Keratinocyte (primary cell): ENCODE results near the gene ARFIP1. TPM values are rescaled to one million over a fixed set of nuclear protein-coding genes. Genes with fewer than 3 reads are reported as not detected.
A peak's percentile ranks its signal among the peaks of the same experiment; 100 is the strongest.

ENCODE experiments used
- DNase-seq: peaks from one replicate; pipeline ENCODE4 v3.0.0-alpha.2; 2011; ENCODE audit warnings: low read depth, missing footprints, low spot score
- FAIRE-seq: peaks from 2 replicates; lab custom pipeline; 2011; peaks lifted over from hg19 to GRCh38; lab: Jason Lieb, UNC
- H2AFZ ChIP-seq: 2 replicates; pipeline ENCODE4 v1.6.0; 2012; ENCODE audit warnings: low read length, control low read depth, inconsistent platforms; ENCODE audit not compliant: control insufficient read depth
- H3K27ac ChIP-seq: 2 replicates; pipeline ENCODE4 v1.5.1; 2011; ENCODE audit warnings: low read length; ENCODE audit not compliant: control insufficient read depth, insufficient read depth
- H3K27me3 ChIP-seq: 3 replicates; pipeline ENCODE4 v1.6.0; 2011; ENCODE audit warnings: low read length; ENCODE audit not compliant: control insufficient read depth, insufficient read depth; ENCODE audit errors: extremely low read depth
- H3K36me3 ChIP-seq, 2 experiments: 2 replicates in 1 of 2; 3 replicates in 1 of 2; pipeline ENCODE4 v1.5.1; 2011; ENCODE audit warnings: low read length in 2 of 2, mild to moderate bottlenecking in 1 of 2; ENCODE audit not compliant: control insufficient read depth in 2 of 2, insufficient read depth in 2 of 2; ENCODE audit errors: extremely low read depth in 1 of 2
- H3K4me1 ChIP-seq: 3 replicates; pipeline ENCODE4 v1.5.1; 2011; ENCODE audit warnings: low read length; ENCODE audit not compliant: control insufficient read depth, insufficient read depth; ENCODE audit errors: extremely low read depth
- H3K4me2 ChIP-seq: 3 replicates; pipeline ENCODE4 v1.6.0; 2011; ENCODE audit warnings: low read depth, low read length; ENCODE audit not compliant: control insufficient read depth, insufficient read depth; ENCODE audit errors: extremely low read depth
- H3K4me3 ChIP-seq, 3 experiments: fragments of 200-600 bp in 1 of 3; sonication (generic) in 1 of 3; 2 replicates in 2 of 3; 3 replicates in 1 of 3; pipeline ENCODE4 v1.5.1; 2011 to 2016; ENCODE audit warnings: low read length in 3 of 3, mild to moderate bottlenecking in 3 of 3, control low read depth in 2 of 3, inconsistent platforms in 1 of 3, low read depth in 1 of 3, mixed read lengths in 1 of 3, mixed run types in 1 of 3, moderate library complexity in 1 of 3; ENCODE audit not compliant: control insufficient read depth in 2 of 3, insufficient read depth in 2 of 3; ENCODE audit errors: extremely low read depth in 1 of 3
- H3K79me2 ChIP-seq: 2 replicates; pipeline ENCODE4 v1.6.0; 2012; ENCODE audit warnings: low read length; ENCODE audit not compliant: control insufficient read depth, insufficient read depth
- H3K9ac ChIP-seq: 3 replicates; pipeline ENCODE4 v1.6.0; 2011; ENCODE audit warnings: low read length; ENCODE audit not compliant: control insufficient read depth, insufficient read depth; ENCODE audit errors: extremely low read depth
- H3K9me1 ChIP-seq: 3 replicates; pipeline ENCODE4 v1.6.0; 2011; ENCODE audit warnings: low read length; ENCODE audit not compliant: control insufficient read depth, insufficient read depth; ENCODE audit errors: extremely low read depth
- H3K9me3 ChIP-seq: 2 replicates; pipeline ENCODE4 v1.5.1; 2012; ENCODE audit warnings: low read depth, low read length; ENCODE audit not compliant: control insufficient read depth
- H4K20me1 ChIP-seq: 3 replicates; pipeline ENCODE4 v1.6.0; 2011; ENCODE audit warnings: low read length; ENCODE audit not compliant: control insufficient read depth, insufficient read depth; ENCODE audit errors: extremely low read depth
- CTCF ChIP-seq, 3 experiments: IDR thresholded peaks in 1 of 3; conservative IDR thresholded peaks in 1 of 3; optimal IDR thresholded peaks in 1 of 3; 2 replicates in 2 of 3; 3 replicates in 1 of 3; pipeline versions ENCODE3 to v1.5.1; 2011; ENCODE audit warnings: low read length in 3 of 3, mild to moderate bottlenecking in 3 of 3, moderate library complexity in 2 of 3, control low read depth in 1 of 3, inconsistent platforms in 1 of 3; ENCODE audit not compliant: insufficient read depth in 2 of 3; ENCODE audit errors: extremely low read depth in 1 of 3
- EZH2 ChIP-seq: IDR thresholded peaks from one replicate; pipeline ENCODE4 v1.6.1; 2012; ENCODE audit warnings: inconsistent platforms, mild to moderate bottlenecking, low read length, moderate library complexity
- dilution Hi-C: fragments of 300-500 bp; cut with MboI; formaldehyde crosslinking; loops from one replicate; pipeline ENCODE4 v1.7.0; 2020; ENCODE audit warnings: low sequenced_read_pairs; ENCODE audit not compliant: extremely low pct_ligation_motif_present
- polyA minus RNA-seq, 3 experiments: library from RNA; depleted of rRNA, polyadenylated mRNA; stranded (reverse); fragments of >200 nt; gene quantifications; 1 replicate in 1 of 3; 2 replicates in 1 of 3; 3 replicates in 1 of 3; pipeline ENCODE4 v1.2.3, GENCODE V29; 2011
- polyA plus RNA-seq, 5 experiments: library from polyadenylated mRNA; depleted of rRNA in 3 of 5; stranded (reverse) in 3 of 5; stranded (forward) in 1 of 5; unstranded in 1 of 5; fragments of >200 nt; gene quantifications; 1 replicate in 1 of 5; 2 replicates in 3 of 5; 3 replicates in 1 of 5; pipeline versions ENCODE4 v1.2.1 to v1.2.3, GENCODE V29; 2011 to 2012; ENCODE audit warnings: missing spikeins in 2 of 5, low read depth in 1 of 5, low replicate concordance in 1 of 5

The ARFIP1 gene, protein sequence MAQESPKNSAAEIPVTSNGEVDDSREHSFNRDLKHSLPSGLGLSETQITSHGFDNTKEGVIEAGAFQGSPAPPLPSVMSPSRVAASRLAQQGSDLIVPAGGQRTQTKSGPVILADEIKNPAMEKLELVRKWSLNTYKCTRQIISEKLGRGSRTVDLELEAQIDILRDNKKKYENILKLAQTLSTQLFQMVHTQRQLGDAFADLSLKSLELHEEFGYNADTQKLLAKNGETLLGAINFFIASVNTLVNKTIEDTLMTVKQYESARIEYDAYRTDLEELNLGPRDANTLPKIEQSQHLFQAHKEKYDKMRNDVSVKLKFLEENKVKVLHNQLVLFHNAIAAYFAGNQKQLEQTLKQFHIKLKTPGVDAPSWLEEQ
- 23.5 to 44.4 TPM (median 28.2 TPM) in 3 replicates for polyA plus RNA-seq
- polyA plus RNA-seq (2011; ENCODE audit: low read depth), result 13.7 TPM
- polyA plus RNA-seq (2011; cell fraction: cytosol; rRNA removed), result 18.6 and 35.5 TPM in 2 replicates
- 34.0 and 42.9 TPM in 2 replicates for polyA plus RNA-seq (2011; cell fraction: nucleus; rRNA removed)
- polyA plus RNA-seq (2012; ENCODE audit: low replicate concordance), result 22.1 and 24.0 TPM in 2 replicates
- polyA minus RNA-seq, result 5.1 to 23.7 TPM (median 18.7 TPM) in 3 replicates
- polyA minus RNA-seq (2011; cell fraction: cytosol; rRNA and poly(A)+ RNA removed), result 25.3 TPM
- 20.8 and 45.2 TPM in 2 replicates for polyA minus RNA-seq (2011; cell fraction: nucleus; rRNA and poly(A)+ RNA removed)

GRCh38 chr4:152779513-152780266 lies at the start of gene ARFIP1, which contains the start of gene TIGD4:
TSS of gene ARFIP1 (plus strand) at chr4:152779954. CDS start at chr4:152829634, 49,680 bp downstream.
TSS of gene TIGD4 (minus strand) at chr4:152779730. CDS start at chr4:152771004, 8,726 bp downstream.
- Histone ChIP-seq H3K27ac (peak within 1 kb of the TSS; percentile 87), H3K9me3 (no peaks in the 10 kb centered on the region), H3K9me1 (peaks cover 2% of the 10 kb centered on the region), H3K36me3 (no peaks in the 10 kb centered on the region), H3K27me3 (no peaks in the 10 kb centered on the region), H3K4me1 (peaks cover 23% of the 10 kb centered on the region), H3K4me2 (peak within 1 kb of the TSS; percentile 98), H2AFZ (peak within 1 kb of the TSS; percentile 98), H4K20me1 (no peaks in the 10 kb centered on the region), H3K79me2 (peaks cover 46% of the 10 kb centered on the region), H3K4me3 (peak within 1 kb of the TSS; percentile 75 to 94 (median 90)), H3K9ac (peak within 1 kb of the TSS; percentile 83)
- peak; percentile 54 for DNase-seq
- dilution Hi-C loops, result no loop called here
- FAIRE-seq, result peak; percentile 94
- TF ChIP-seq EZH2 (no peak), CTCF (optimal IDR thresholded peaks at IDR 0.05 in 1 of 3, IDR thresholded peaks at IDR 0.05 in 1 of 3, conservative IDR thresholded peaks at IDR 0.05 in 1 of 3; ENCODE audit: extremely low read depth in 1 of 3, insufficient read depth in 2 of 3, low read length in 3 of 3) (peak; percentile 5 to 30 (median 13))

DNA sequence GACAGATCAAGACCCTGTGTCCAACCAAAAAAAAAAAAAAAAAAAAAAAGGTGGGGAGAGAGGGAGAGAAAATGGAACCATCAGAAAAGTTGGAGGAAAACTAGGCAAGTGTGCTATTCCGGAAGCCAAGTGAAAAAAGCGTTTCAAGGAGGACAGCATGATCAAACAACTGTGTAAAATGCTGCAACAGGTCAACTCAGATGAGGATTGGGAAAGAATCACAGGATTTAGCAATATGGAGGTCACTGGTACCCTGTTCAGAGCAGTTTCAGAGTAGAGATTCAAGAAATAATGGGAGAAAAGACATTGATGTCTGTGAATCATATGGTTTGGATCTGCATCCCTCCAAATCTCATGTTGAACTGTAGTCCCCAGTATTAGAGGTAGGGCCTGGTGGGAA lies 47.8 kb upstream of the ARFIP1 start:
- H3K9me3 ChIP-seq, result no peaks in the 10 kb centered on the region
- no peak overlapping the region for H3K4me2 ChIP-seq
- no peaks in the 10 kb centered on the region for H3K9me1 ChIP-seq
- no peak for FAIRE-seq
- peaks cover 7% of the 10 kb centered on the region for H3K4me1 ChIP-seq
- H3K27ac ChIP-seq, result no peak overlapping the region
- DNase-seq, result no peak
- no peak overlapping the region for H3K4me3 ChIP-seq
- dilution Hi-C loops, result no loop called here
- H4K20me1 ChIP-seq, result no peaks in the 10 kb centered on the region
- no peaks in the 10 kb centered on the region for H3K27me3 ChIP-seq
- H2AFZ ChIP-seq, result no peak overlapping the region
- no peak for TF ChIP-seq CTCF (optimal IDR thresholded peaks at IDR 0.05 in 1 of 3, IDR thresholded peaks at IDR 0.05 in 1 of 3, conservative IDR thresholded peaks at IDR 0.05 in 1 of 3; ENCODE audit: extremely low read depth in 1 of 3, insufficient read depth in 2 of 3, low read length in 3 of 3)
- no peak for TF ChIP-seq EZH2
- no peak overlapping the region for H3K9ac ChIP-seq
- no peaks in the 10 kb centered on the region for H3K79me2 ChIP-seq
- no peaks in the 10 kb centered on the region for H3K36me3 ChIP-seq
